Fibroblast of mammary gland (primary cell): ENCODE data around the gene RBM24.

Experiments
- DNase-seq: peaks from one replicate; pipeline ENCODE4 v3.0.0-alpha.2; 2010; ENCODE audit warnings: low read depth
- H3K4me3 ChIP-seq: 2 replicates; pipeline ENCODE4 v1.5.1; 2011; ENCODE audit warnings: low read depth, mild to moderate bottlenecking, low read length, moderate library complexity; ENCODE audit not compliant: control insufficient read depth
- CTCF ChIP-seq: conservative IDR thresholded peaks from 2 replicates; pipeline ENCODE4 v1.5.1; 2011; ENCODE audit warnings: low read depth, low read length, inconsistent platforms; ENCODE audit not compliant: control insufficient read depth, insufficient read depth

The RBM24 gene

GRCh38 chr6:17250237-17250636 is 30.9 kb upstream of the RBM24 start:
- TF ChIP-seq CTCF: no peak
- DNase-seq: no peak
- no peak overlapping the region for H3K4me3 ChIP-seq

GRCh38 chr6:17251953-17252352 is 29.2 kb upstream of the RBM24 start:
- TF ChIP-seq CTCF: no peak
- DNase-seq: no peak
- H3K4me3 ChIP-seq: no peak overlapping the region

- TF ChIP-seq CTCF: no peak
- no peak overlapping the region for H3K4me3 ChIP-seq
- DNase-seq: no peak
Measured at GRCh38 chr6:17258749-17259148, 22.4 kb upstream of the RBM24 start.

- TF ChIP-seq CTCF: no peak
- DNase-seq: no peak
- no peak overlapping the region for H3K4me3 ChIP-seq
Measured at GRCh38 chr6:17265570-17265969, 15.6 kb upstream of the RBM24 start.

GRCh38 chr6:17267566-17267965 is 13.6 kb upstream of the RBM24 start:
- no peak overlapping the region for H3K4me3 ChIP-seq
- TF ChIP-seq CTCF: no peak
- no peak for DNase-seq

- no peak for DNase-seq
- no peak for TF ChIP-seq CTCF
- H3K4me3 ChIP-seq: no peak overlapping the region
Measured at GRCh38 chr6:17268114-17268513, 13.0 kb upstream of the RBM24 start.

GRCh38 chr6:17269840-17270239 is 11.3 kb upstream of the RBM24 start:
- DNase-seq: peak; percentile 17
- no peak for TF ChIP-seq CTCF
- no peak overlapping the region for H3K4me3 ChIP-seq
